ENCODE data around the gene IMP4. TPM values are rescaled to one million over a fixed set of nuclear protein-coding genes. Genes with fewer than 3 reads are reported as not detected.

The IMP4 gene
- total and polyA plus RNA-seq, 2 of the 13 experiments (the other 11 are each of a cell fraction or from before 2014, with no cell fraction given) = 142 to 158 TPM

- TF ChIP-seq UBTF (CRISPR knock-in tag; IDR thresholded peaks at IDR 0.05) = peak; percentile 100
- TF ChIP-seq ZNF558 (CRISPR knock-in tag; IDR thresholded peaks at IDR 0.05; ENCODE audit: borderline replicate concordance) = 0 out of 2 replicates have a peak, but pooled peaks have one; percentile 64
- peak; percentile 92 for TF ChIP-seq ZMYM4 (CRISPR knock-in tag; IDR thresholded peaks at IDR 0.05)
- TF ChIP-seq SAFB2 (CRISPR knock-in tag; IDR thresholded peaks at IDR 0.05; ENCODE audit: borderline replicate concordance, low read depth) = no peak; the same call in none of the 2 replicates
- peak; percentile 98 for TF ChIP-seq SIN3A (IDR thresholded peaks at IDR 0.05; ENCODE audit: borderline replicate concordance, low read depth, low read length)
- TF ChIP-seq MIER2 (CRISPR knock-in tag; IDR thresholded peaks at IDR 0.05) = 0 out of 2 replicates have a peak, but pooled peaks have one; percentile 18
- no peak for TF ChIP-seq MBD4 (IDR thresholded peaks at IDR 0.05; ENCODE audit: borderline replicate concordance, low read length)
- TF ChIP-seq MAFG (CRISPR knock-in tag; IDR thresholded peaks at IDR 0.05) = no peak
- peak; percentile 32; the same call in 1 of the 2 replicates for TF ChIP-seq KDM6A (CRISPR knock-in tag; IDR thresholded peaks at IDR 0.05; ENCODE audit: low read depth)
- TF ChIP-seq MLLT10 (CRISPR knock-in tag; IDR thresholded peaks at IDR 0.05) = no peak
- TF ChIP-seq RNF2 (conservative IDR thresholded peaks at IDR 0.05; ENCODE audit: low read depth) = peak; percentile 84
- TF ChIP-seq ZNF607 (CRISPR knock-in tag; IDR thresholded peaks at IDR 0.05; ENCODE audit: borderline replicate concordance) = peak; percentile 87; the same call in 1 of the 2 replicates
- no peak for TF ChIP-seq LRRFIP1 (CRISPR knock-in tag; conservative IDR thresholded peaks at IDR 0.05)
- no peak for TF ChIP-seq NR2F1 (CRISPR knock-in tag; IDR thresholded peaks at IDR 0.05)
- TF ChIP-seq ZNF281 (CRISPR knock-in tag; IDR thresholded peaks at IDR 0.05; ENCODE audit: borderline replicate concordance) = peak; percentile 57; the same call in 1 of the 2 replicates
- peak; percentile 49; the same call in 1 of the 2 replicates for TF ChIP-seq MEF2D (CRISPR knock-in tag; IDR thresholded peaks at IDR 0.05)
- TF ChIP-seq RFX3 (CRISPR knock-in tag; IDR thresholded peaks at IDR 0.05) = no peak
- TF ChIP-seq BRCA1 (CRISPR knock-in tag; IDR thresholded peaks at IDR 0.05) = no peak
- TF ChIP-seq KLF13 (CRISPR knock-in tag; IDR thresholded peaks at IDR 0.05) = peak; percentile 87
- no peak for TF ChIP-seq ARNT (IDR thresholded peaks at IDR 0.05)
- TF ChIP-seq MLX (CRISPR knock-in tag; IDR thresholded peaks at IDR 0.05) = no peak; the same call in 1 of the 2 replicates
- TF ChIP-seq XRCC5 (optimal IDR thresholded peaks at IDR 0.05; ENCODE audit: low read length) = peak; percentile 72
- peak; percentile 52; the same call in 1 of the 2 replicates for TF ChIP-seq NCOA2 (CRISPR knock-in tag; IDR thresholded peaks at IDR 0.05)
These were observed at the start of gene IMP4 (continued) for GRCh38 chr2:130342533-130343275.
